HG03469 (cell line): ENCODE results near the gene DACT1.
"Not testable (repeated sequence)": the region's sequence is repeated elsewhere in the genome, so short reads cannot be mapped to it uniquely, and the experiment has no call there.

Experiments used
- ATAC-seq: cut with Tn5 transposase; IDR thresholded peaks from one replicate; pipeline ENCODE4 v1.9.1; 2021; ENCODE audit warnings: mild to moderate bottlenecking, moderate library complexity, moderate number of reproducible peaks; ENCODE audit not compliant: unreplicated experiment

Gene DACT1, protein sequence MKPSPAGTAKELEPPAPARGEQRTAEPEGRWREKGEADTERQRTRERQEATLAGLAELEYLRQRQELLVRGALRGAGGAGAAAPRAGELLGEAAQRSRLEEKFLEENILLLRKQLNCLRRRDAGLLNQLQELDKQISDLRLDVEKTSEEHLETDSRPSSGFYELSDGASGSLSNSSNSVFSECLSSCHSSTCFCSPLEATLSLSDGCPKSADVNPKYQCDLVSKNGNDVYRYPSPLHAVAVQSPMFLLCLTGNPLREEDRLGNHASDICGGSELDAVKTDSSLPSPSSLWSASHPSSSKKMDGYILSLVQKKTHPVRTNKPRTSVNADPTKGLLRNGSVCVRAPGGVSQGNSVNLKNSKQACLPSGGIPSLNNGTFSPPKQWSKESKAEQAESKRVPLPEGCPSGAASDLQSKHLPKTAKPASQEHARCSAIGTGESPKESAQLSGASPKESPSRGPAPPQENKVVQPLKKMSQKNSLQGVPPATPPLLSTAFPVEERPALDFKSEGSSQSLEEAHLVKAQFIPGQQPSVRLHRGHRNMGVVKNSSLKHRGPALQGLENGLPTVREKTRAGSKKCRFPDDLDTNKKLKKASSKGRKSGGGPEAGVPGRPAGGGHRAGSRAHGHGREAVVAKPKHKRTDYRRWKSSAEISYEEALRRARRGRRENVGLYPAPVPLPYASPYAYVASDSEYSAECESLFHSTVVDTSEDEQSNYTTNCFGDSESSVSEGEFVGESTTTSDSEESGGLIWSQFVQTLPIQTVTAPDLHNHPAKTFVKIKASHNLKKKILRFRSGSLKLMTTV

DNA sequence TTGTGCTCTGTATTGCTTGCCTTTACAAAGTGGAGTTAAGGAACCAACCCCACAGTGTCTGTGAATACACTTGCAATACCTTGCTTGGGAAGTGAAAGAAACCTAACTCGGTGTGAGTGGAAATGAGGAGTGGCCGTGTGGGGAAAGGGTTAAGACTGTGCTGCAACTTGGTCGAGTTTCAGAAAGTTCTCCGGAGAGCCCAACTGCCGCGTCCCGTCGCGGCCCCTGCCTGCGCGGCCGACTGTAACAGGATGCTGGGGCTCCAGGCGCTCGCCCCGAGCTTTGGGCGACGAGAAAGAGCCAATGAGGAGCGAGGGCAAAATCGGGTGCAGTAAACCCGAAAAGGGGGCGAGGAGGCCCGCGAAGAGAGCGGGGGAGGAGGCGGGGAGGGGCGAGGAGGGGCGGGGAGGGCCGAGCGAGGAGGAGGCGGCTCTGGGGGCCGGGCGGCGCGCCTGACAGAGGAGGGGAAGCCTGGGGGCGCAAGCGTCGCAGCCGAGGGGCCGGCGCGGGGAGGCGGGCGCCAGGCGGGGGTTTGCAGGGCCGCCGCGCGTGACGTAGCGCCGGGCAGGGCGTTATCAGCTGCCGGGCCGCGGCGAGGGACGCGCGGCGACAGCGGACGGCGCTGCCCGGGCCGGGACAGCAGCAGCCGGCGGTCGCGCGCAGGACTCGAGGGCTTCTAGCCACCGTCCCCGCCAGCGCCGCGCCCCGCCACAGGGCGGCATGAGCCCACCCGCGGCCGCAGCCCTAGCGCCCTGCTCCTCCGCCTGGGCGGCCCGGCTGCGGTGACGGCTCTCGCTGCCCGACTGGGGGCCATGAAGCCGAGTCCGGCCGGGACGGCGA is at the start of gene DACT1:
Gene DACT1, plus strand, starts transcription at position 572 of the 840 bp plus-strand sequence. Its CDS starts 241 bp downstream, at position 813.
- ATAC-seq, result peak; percentile 30

- not testable (repeated sequence) for ATAC-seq
Measured at GRCh38 chr14:58588321-58588720, 49.4 kb upstream of the DACT1 start.

- ATAC-seq, result no peak
Measured at GRCh38 chr14:58593977-58594376, 43.8 kb upstream of the DACT1 start.

GRCh38 chr14:58597041-58597440 is 40.7 kb upstream of the DACT1 start:
- no peak for ATAC-seq

DNA sequence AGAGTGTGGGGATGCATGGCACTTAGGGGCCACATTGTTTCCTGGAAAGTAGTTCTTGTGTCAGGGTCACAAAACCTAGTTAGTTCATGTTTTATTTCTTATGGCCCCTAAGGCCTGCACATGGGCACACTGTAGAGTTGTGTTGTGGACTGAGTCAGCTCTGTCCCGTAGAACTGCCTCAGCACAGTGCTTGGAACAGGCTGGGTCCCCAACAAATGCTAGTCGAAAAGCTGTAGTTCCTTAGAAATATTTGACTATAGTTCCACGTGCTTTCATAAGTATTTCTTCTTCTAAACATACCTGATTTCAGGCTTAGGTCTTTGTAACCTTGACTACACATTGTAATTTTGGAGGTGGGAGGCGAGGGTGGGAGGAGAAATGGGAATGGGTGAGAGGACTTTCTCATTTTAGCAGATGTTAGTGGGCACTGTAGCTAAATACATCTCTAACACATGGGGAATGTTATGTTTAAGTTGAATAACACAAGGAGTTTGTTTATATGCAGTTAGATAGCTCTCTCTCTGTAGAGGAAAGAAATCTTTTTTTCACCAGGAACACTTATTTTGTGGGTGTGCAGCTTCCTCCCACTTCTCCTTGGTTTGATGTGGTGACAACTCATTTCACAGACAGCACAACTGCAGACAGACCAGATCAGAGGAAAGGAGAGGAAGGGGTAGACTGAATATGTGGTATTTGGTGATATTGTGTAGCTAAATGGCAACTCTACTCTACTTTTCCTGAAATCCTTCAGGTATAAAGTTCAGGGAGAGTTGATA is 39.5 kb upstream of the DACT1 start:
- ATAC-seq, result no peak

- ATAC-seq, result no peak
Measured at GRCh38 chr14:58598804-58599525, 38.8 kb upstream of the DACT1 start.

GRCh38 chr14:58599707-58600106 is 38.1 kb upstream of the DACT1 start:
- ATAC-seq, result no peak

- ATAC-seq, result no peak
Measured at GRCh38 chr14:58605465-58605864, 32.3 kb upstream of the DACT1 start.

- ATAC-seq, result no peak
Measured at GRCh38 chr14:58607131-58607951, 30.4 kb upstream of the DACT1 start.

GRCh38 chr14:58607952-58608317 is 29.8 kb upstream of the DACT1 start:
- no peak for ATAC-seq

GRCh38 chr14:58617619-58618018 is 20.1 kb upstream of the DACT1 start:
- ATAC-seq, result no peak

GRCh38 chr14:58620011-58620410 is 17.8 kb upstream of the DACT1 start:
- no peak for ATAC-seq

DNA sequence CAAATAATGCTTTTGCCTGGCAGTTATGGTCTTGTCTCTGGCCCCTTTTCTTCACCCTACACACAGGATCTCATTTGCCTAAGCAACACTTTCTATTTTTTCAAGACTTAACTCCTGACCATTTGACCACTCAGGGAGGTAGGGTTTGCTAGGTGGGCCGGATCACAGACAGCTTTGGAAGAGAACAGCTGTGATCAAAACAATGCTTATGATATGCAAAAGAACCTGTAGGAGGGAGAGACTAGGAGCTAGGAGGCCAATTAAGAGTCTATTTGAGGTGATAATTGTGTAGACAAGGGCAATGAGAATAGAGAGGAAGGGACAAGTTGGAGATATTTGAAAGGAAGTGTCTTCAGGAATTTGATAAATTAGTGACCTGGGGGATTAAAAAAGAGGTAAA is 12.3 kb upstream of the DACT1 start:
- no peak for ATAC-seq

DNA sequence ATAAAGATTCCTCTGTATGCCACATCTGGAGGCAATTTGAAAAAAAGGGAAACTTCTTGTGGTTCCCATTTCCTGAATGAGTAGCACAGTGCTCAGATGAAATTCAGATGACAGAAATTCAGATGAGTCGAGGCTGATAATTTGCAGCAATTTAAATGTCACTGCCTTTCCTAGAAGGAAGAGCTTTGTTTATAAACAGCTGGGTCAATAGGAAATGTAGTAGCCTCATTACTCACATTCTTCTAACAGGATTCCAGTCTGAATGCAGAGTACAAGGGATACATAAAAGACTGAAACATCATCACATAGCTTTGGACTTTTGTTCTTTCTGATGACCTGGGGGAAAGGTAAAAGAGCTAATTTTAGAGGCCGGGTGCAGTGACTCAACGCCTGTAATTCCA is 11.3 kb upstream of the DACT1 start:
- no peak for ATAC-seq

DNA sequence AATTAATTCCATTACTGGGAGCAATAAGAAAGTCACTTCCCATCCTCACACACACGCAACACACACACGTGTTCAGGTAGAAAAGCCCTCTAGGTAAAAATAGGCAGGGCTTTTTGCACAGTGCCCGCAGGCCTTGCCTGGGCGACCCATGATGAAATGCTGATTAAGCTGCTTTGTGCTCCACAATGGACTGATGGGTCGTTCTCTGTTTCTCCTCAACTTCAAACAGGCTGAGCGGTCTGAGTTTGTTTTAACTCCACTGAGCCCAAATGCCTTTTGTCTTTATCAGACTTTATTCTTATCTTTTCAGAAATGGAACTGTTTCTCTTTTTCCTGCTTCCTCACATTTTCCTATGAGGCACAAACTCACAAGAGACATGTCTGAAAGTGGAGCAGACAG is 9.4 kb upstream of the DACT1 start:
- ATAC-seq, result no peak

- no peak for ATAC-seq
Measured at GRCh38 chr14:58629281-58629680, 8.5 kb upstream of the DACT1 start.

GRCh38 chr14:58631732-58632131 is 6.0 kb upstream of the DACT1 start:
- ATAC-seq, result no peak

- ATAC-seq, result no peak
Measured at GRCh38 chr14:58633831-58634230, 3.9 kb upstream of the DACT1 start.
